SK-N-SH (cell line): Measurements from ENCODE around the gene CCDC192. TPM values are rescaled to one million over a fixed set of nuclear protein-coding genes. Genes with fewer than 3 reads are reported as not detected.

Experiments used
- CTCF ChIA-PET: fragments of 300-600, 350-600 bp; formaldehyde crosslinking; extraction: SDS; loops from one replicate; lab custom pipeline; 2021; lab: Yijun Ruan, JAX
- POLR2A ChIA-PET: fragments of 350-600 bp; sonication (Branson Sonifier 250); formaldehyde crosslinking; extraction: SDS; loops from one replicate; lab custom pipeline; 2020; ENCODE audit warnings: antibody characterized with exemption, inconsistent platforms; lab: Yijun Ruan, JAX
- DNase-seq: peaks from one replicate; pipeline ENCODE4 v3.0.0; 2012
- H2AFZ ChIP-seq: fragments of 200-600 bp; sonication (generic); 2 replicates; pipeline ENCODE4 v1.8.1; 2016; ENCODE audit warnings: antibody characterized with exemption, mild to moderate bottlenecking, low read depth
- H3F3A ChIP-seq: fragments of 200-600 bp; sonication (generic); replicated peaks from 2 replicates; pipeline ENCODE3; 2016; ENCODE audit warnings: antibody characterized with exemption, mild to moderate bottlenecking; ENCODE audit not compliant: insufficient read depth
- H3K27ac ChIP-seq, 2 experiments: fragments of 200-500 bp in 1 of 2; fragments of 200-600 bp in 1 of 2; sonication (Bioruptor generic) in 1 of 2; sonication (generic), shearing (Covaris generic) in 1 of 2; 2 replicates each; pipeline versions ENCODE4 v1.5.1 to v1.6.1; 2014 to 2016; ENCODE audit warnings: low read depth in 2 of 2, inconsistent platforms in 1 of 2, low read length in 1 of 2, mild to moderate bottlenecking in 1 of 2, mixed read lengths in 1 of 2
- H3K27me3 ChIP-seq: fragments of 200-600 bp; sonication (generic), shearing (Covaris generic); 2 replicates; pipeline ENCODE4 v1.6.1; 2016; ENCODE audit warnings: mixed run types; ENCODE audit not compliant: insufficient read depth
- H3K36me3 ChIP-seq, 2 experiments: fragments of 200-500 bp in 1 of 2; fragments of 200-600 bp in 1 of 2; sonication (Bioruptor generic) in 1 of 2; sonication (generic) in 1 of 2; replicated peaks in 1 of 2; 2 replicates each; pipeline versions ENCODE3 to v1.5.1; 2014 to 2016; ENCODE audit warnings: low read length in 1 of 2, mild to moderate bottlenecking in 1 of 2; ENCODE audit not compliant: insufficient read depth in 2 of 2, control insufficient read depth in 1 of 2
- H3K4me1 ChIP-seq, 2 experiments: fragments of 200-500 bp in 1 of 2; fragments of 200-600 bp in 1 of 2; sonication (Bioruptor generic) in 1 of 2; sonication (generic), shearing (Covaris generic) in 1 of 2; 2 replicates each; pipeline versions ENCODE4 v1.5.1 to v1.6.1; 2014 to 2016; ENCODE audit warnings: low read depth in 1 of 2, low read length in 1 of 2, mixed run types in 1 of 2; ENCODE audit not compliant: insufficient read depth in 2 of 2, control insufficient read depth in 1 of 2
- H3K4me2 ChIP-seq: fragments of 200-600 bp; sonication (generic), shearing (Covaris generic); 2 replicates; pipeline ENCODE4 v1.6.1; 2017; ENCODE audit warnings: mixed run types
- H3K4me3 ChIP-seq, 2 experiments: fragments of 200-500 bp in 1 of 2; fragments of 200-600 bp in 1 of 2; sonication (Bioruptor generic) in 1 of 2; sonication (generic), shearing (Covaris generic) in 1 of 2; 2 replicates each; pipeline versions ENCODE4 v1.5.1 to v1.8.1; 2014 to 2016; ENCODE audit warnings: low read depth in 2 of 2, inconsistent platforms in 1 of 2, low read length in 1 of 2, mild to moderate bottlenecking in 1 of 2, mixed read lengths in 1 of 2, moderate library complexity in 1 of 2
- H3K79me2 ChIP-seq: fragments of 200-600 bp; sonication (generic); 2 replicates; pipeline ENCODE4 v1.8.1; 2017; ENCODE audit warnings: mild to moderate bottlenecking; ENCODE audit not compliant: insufficient read depth
- H3K9ac ChIP-seq: fragments of 200-600 bp; sonication (generic); 2 replicates; pipeline ENCODE4 v1.6.1; 2017; ENCODE audit warnings: mixed run types
- H3K9me2 ChIP-seq: fragments of 200-600 bp; sonication (generic); 2 replicates; pipeline ENCODE4 v1.6.1; 2017; ENCODE audit warnings: mixed run types
- H3K9me3 ChIP-seq: fragments of 200-600 bp; sonication (generic); 2 replicates; pipeline ENCODE4 v1.6.1; 2017; ENCODE audit warnings: mixed run types, mild to moderate bottlenecking, moderate library complexity
- H4K20me1 ChIP-seq: fragments of 200-600 bp; sonication (generic); 2 replicates; pipeline ENCODE4 v1.6.1; 2017; ENCODE audit warnings: mild to moderate bottlenecking, mixed run types; ENCODE audit not compliant: insufficient read depth
- ELF1 ChIP-seq: IDR thresholded peaks from 2 replicates; pipeline ENCODE4 v1.4.0; 2012
- EP300 ChIP-seq, 2 experiments: IDR thresholded peaks; 2 replicates each; pipeline versions ENCODE4 v1.4.0 to v1.6.1; 2012; ENCODE audit warnings: borderline replicate concordance in 1 of 2, low read depth in 1 of 2, low read length in 1 of 2
- EZH2phosphoT487 ChIP-seq: fragments of 200-600 bp; sonication (generic); IDR thresholded peaks from 2 replicates; pipeline ENCODE4 v1.6.1; 2017; ENCODE audit warnings: low read depth, mixed run types, mild to moderate bottlenecking, antibody characterized with exemption, moderate library complexity, borderline replicate concordance
- FOSL2 ChIP-seq: IDR thresholded peaks from 2 replicates; pipeline ENCODE4 v1.4.0; 2012; ENCODE audit warnings: low read depth, mild to moderate bottlenecking, moderate library complexity, borderline replicate concordance
- FOXJ3 ChIP-seq: sonication (generic); formaldehyde crosslinking; IDR thresholded peaks from 2 replicates; pipeline ENCODE4 v1.5.1; 2020; ENCODE audit warnings: mild to moderate bottlenecking, missing genetic modification reagents
- GATA2 ChIP-seq: sonication (generic); formaldehyde crosslinking; IDR thresholded peaks from 2 replicates; pipeline ENCODE4 v1.5.0; 2020; ENCODE audit warnings: mild to moderate bottlenecking, missing genetic modification reagents
- JUND ChIP-seq: IDR thresholded peaks from 2 replicates; pipeline ENCODE4 v1.4.0; 2012
- MXI1 ChIP-seq: IDR thresholded peaks from 2 replicates; pipeline ENCODE4 v1.6.1; 2012; ENCODE audit warnings: mild to moderate bottlenecking, low read depth, low read length, improper control_type of control experiment
- NFIC ChIP-seq: IDR thresholded peaks from 2 replicates; pipeline ENCODE4 v1.4.0; 2012; ENCODE audit warnings: borderline replicate concordance
- RAD21 ChIP-seq: IDR thresholded peaks from 2 replicates; pipeline ENCODE4 v1.6.1; 2012; ENCODE audit warnings: mild to moderate bottlenecking, low read length
- RXRA ChIP-seq: IDR thresholded peaks from 2 replicates; pipeline ENCODE4 v1.4.0; 2012; ENCODE audit warnings: low read depth, mild to moderate bottlenecking, borderline replicate concordance
- TAF1 ChIP-seq: IDR thresholded peaks from 2 replicates; pipeline ENCODE4 v1.6.1; 2012; ENCODE audit warnings: low read depth, mild to moderate bottlenecking, low read length, moderate library complexity, borderline replicate concordance
- TCF12 ChIP-seq: IDR thresholded peaks from 2 replicates; pipeline ENCODE4 v1.4.0; 2012
- TEAD4 ChIP-seq: IDR thresholded peaks from 2 replicates; pipeline ENCODE4 v1.4.0; 2012; ENCODE audit warnings: mild to moderate bottlenecking, borderline replicate concordance; ENCODE audit not compliant: insufficient read depth
- YY1 ChIP-seq: IDR thresholded peaks from 2 replicates; pipeline ENCODE4 v1.4.0; 2012; ENCODE audit warnings: low read depth, mild to moderate bottlenecking
- ZBTB33 ChIP-seq: IDR thresholded peaks from 2 replicates; pipeline ENCODE4 v1.4.0; 2012; ENCODE audit warnings: low read depth, borderline replicate concordance
- polyA plus RNA-seq, 3 experiments: library from polyadenylated mRNA; depleted of rRNA; stranded (reverse); fragments of >200 nt; gene quantifications; 2 replicates each; pipeline ENCODE4 v1.2.3, GENCODE V29; 2012
- TF ChIP-seq, protein P1 (sequence below): fragments of 150-350 bp; IDR thresholded peaks from 2 replicates; pipeline ENCODE4 v1.6.1; 2017; ENCODE audit warnings: antibody characterized with exemption, low read length, low read depth, borderline replicate concordance

CCDC192 gene
- polyA plus RNA-seq, 1 of the 3 experiments (the other 2 are of a cell fraction), result not detected

GRCh38 chr5:127988146-127988760, 285.1 kb downstream of the CCDC192 start:
- H4K20me1 ChIP-seq, result no peaks in the 10 kb centered on the region
- TF ChIP-seq NFIC (peak; percentile 95), ELF1 (no peak), YY1 (peak; percentile 87), GATA2 (CRISPR knock-in tag) (no peak), TEAD4 (peak; percentile 49; the same call in 1 of the 2 replicates), FOSL2 (peak; percentile 87), RXRA (no peak), ZBTB33 (no peak), MXI1 (no peak), RAD21 (no peak), EZH2phosphoT487 (no peak), EP300 (IDR thresholded peaks at IDR 0.05; ENCODE audit: borderline replicate concordance in 1 of 2, low read depth in 1 of 2, low read length in 1 of 2) (peak in 1 of 2 experiments; percentile 51; a peak in 1 of 4 replicates), TAF1 (no peak), FOXJ3 (no peak), TCF12 (peak; percentile 44), JUND (peak; percentile 81)
- TF ChIP-seq, protein P1, sequence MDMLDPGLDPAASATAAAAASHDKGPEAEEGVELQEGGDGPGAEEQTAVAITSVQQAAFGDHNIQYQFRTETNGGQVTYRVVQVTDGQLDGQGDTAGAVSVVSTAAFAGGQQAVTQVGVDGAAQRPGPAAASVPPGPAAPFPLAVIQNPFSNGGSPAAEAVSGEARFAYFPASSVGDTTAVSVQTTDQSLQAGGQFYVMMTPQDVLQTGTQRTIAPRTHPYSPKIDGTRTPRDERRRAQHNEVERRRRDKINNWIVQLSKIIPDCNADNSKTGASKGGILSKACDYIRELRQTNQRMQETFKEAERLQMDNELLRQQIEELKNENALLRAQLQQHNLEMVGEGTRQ, result no peak
- H3K4me2 ChIP-seq, result peak overlapping the region; percentile 55
- H3K36me3 ChIP-seq, result no peaks in the 10 kb centered on the region
- POLR2A ChIA-PET, result no interaction called here
- H3K9me3 ChIP-seq, result no peaks in the 10 kb centered on the region
- no peak overlapping the region for H3K4me3 ChIP-seq
- CTCF ChIA-PET, result interaction anchor here (1.4 kb wide), 1 partner anchor 14 kb away, joined by 6 read pairs; no protein-coding TSS in a partner anchor
- H3K9ac ChIP-seq, result no peak overlapping the region; the same call in 1 of the 2 replicates
- peaks cover 7 to 13% of the 10 kb centered on the region in 2 experiments; a peak in 3 of 4 replicates for H3K4me1 ChIP-seq
- peak overlapping the region; percentile 86 for H2AFZ ChIP-seq
- H3K79me2 ChIP-seq, result 0 out of 2 replicates have a peak, but pooled peaks cover 8% of the 10 kb centered on the region
- DNase-seq, result no peak
- no peaks in the 10 kb centered on the region for H3K9me2 ChIP-seq
- H3F3A ChIP-seq, result peaks cover 18% of the 10 kb centered on the region
- H3K27me3 ChIP-seq, result no peaks in the 10 kb centered on the region
- H3K27ac ChIP-seq, result peak overlapping the region; percentile 79 to 84

Other genes starting within 250 kb of the CCDC192 start
- gene PRRC1, start 185.8 kb upstream of the CCDC192 start, polyA plus RNA-seq (2012; rRNA removed), result 26.6 and 34.2 TPM in 2 replicates
- not detected in 2 replicates for gene CTXN3, start 54.3 kb upstream of the CCDC192 start, polyA plus RNA-seq (2012; rRNA removed)